ENCODE results near the gene ZP4.

ZP4 gene, protein sequence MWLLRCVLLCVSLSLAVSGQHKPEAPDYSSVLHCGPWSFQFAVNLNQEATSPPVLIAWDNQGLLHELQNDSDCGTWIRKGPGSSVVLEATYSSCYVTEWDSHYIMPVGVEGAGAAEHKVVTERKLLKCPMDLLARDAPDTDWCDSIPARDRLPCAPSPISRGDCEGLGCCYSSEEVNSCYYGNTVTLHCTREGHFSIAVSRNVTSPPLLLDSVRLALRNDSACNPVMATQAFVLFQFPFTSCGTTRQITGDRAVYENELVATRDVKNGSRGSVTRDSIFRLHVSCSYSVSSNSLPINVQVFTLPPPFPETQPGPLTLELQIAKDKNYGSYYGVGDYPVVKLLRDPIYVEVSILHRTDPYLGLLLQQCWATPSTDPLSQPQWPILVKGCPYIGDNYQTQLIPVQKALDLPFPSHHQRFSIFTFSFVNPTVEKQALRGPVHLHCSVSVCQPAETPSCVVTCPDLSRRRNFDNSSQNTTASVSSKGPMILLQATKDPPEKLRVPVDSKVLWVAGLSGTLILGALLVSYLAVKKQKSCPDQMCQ

DNA sequence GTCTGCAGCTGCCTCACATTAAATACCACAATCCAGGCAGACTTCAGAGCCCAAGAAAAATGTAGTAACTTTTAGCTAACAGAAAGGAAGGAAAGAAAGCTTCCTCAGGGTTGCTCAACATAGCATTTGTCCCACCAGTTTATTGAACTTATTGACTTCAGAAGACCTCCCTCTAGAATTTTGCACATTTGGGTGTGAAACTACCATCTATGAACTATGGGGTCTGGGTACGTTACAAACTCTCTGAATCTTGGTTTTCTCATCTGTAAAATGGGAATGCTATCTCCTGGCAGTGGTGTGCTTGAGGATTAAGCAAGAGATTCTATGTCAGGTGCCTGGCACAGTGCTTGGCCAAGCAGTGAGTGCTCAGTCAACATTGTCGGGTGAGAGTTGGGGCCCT lies at the start of gene ZP4:
ZP4 (minus strand) TSS at position 101 of the 400 bp plus-strand sequence. CDS start 287 bp downstream, outside the sequence.
- DNase-seq (ENCODE audit: low read depth), result no peak

DNA sequence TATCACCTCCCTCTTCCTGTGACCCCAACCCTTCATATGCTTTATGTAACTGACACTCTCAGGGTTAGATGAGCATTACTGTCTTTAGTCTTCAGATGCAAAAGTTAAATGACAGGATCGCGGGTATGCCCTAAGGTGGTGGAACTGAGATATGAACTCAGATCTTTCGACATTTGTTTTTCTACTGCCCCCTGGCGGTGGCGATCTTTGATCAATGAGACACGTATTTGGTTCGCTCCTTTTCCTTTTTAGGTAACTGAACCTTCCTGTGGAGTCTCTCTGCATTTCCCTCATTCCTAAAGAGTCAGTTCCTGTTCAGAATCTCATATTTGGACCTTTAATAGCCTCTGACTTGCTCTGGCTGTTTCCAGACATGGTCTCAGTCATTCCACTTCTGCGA lies 47.8 kb upstream of the ZP4 start:
- DNase-seq (ENCODE audit: low read depth), result no peak

DNA sequence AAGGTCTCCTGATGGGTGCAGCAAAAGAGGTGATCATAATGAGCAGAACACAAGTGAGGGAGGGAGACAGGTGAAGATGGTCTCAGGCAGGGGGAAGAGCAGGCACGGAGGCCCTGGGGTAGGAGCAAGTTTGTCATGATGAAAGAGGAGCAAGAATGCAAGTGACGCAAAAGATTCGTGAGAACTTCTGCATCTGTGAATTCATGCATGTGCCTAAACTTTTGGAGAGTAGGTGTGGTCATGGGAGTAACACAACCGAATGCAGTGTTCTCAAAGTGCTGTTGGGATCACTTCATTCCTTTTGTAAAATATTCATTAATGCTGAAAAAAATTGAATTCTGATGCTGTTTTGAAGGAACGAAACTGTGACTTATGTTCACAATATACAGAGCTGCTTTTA lies 47.3 kb upstream of the ZP4 start:
- no peak for DNase-seq (ENCODE audit: low read depth)

DNA sequence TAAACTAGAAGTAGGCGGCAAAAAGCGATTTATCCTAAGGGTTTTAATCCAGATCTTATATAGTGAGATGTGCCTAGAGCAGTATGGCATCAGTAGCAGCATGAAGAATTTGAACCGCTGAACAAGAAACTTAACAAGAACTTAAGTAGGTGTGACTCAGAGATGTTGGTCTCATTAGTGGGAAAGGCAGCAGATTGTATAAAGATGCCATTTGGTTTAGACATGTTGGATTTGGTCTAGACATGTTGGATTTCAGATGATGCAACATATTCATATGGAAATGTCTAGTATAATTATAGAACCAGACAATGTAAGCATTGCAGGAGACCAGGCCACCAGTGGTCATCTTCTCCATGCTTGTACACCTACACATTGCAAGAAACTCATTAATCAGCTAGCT lies 42.1 kb upstream of the ZP4 start:
- no peak for DNase-seq (ENCODE audit: low read depth)

DNA sequence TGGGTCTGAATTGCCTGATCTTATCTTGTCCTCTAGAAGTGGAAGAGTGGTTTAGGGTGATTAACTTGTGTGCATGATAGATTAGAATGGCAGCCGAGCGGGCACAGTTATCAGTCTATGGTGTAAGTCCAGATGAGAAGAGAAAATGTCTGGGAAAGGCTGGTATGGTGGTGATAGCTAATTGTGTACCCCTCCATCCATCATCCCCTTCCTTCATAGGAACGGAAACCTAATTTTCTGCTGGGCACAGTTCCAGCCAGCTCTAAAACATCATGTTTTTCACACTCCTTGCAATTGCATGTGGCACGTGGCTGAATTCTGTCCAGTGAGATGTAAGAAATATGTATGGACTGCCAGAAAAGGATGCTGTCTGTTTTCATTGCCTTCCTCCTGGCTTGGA lies 40.9 kb upstream of the ZP4 start:
- no peak for DNase-seq (ENCODE audit: low read depth)

DNA sequence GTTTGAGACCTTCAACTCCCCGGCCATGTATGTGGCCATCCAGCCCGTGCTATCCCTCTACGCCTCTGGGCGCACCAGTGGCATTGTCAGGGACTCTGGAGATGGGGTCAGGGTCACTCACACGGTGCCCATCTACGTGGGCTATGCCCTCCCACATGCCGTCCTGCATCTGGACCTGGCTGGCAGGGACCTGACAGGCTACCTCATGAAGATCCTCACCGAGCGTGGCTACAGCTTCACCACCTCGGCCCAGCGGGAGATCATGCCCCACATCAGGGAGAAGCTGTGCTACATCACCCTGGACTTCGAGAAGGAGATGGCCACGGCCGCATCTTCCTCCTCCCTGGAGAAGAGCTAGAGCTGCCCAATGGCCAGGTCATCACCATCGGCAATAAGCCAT lies 36.5 kb upstream of the ZP4 start:
- no peak for DNase-seq (ENCODE audit: low read depth)

DNA sequence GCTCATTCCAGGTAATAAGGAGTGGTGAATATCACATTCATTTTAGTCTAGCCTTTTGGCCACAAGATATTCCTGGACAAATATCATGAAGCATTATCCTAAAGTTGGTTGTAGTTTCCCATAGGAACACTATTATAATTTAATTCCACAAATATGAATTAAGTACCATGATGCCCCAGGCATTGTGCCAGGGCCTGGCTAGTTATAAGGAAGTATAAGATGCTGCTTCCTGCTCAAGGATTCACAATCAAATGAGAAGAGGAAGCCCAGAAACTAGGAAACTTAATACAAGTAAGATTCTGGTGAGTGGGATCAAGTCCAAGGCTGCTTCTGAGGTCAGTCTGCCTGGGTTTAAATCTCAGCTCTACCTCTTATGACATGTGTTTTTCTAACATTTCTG lies 30.6 kb upstream of the ZP4 start:
- DNase-seq (ENCODE audit: low read depth), result no peak

DNA sequence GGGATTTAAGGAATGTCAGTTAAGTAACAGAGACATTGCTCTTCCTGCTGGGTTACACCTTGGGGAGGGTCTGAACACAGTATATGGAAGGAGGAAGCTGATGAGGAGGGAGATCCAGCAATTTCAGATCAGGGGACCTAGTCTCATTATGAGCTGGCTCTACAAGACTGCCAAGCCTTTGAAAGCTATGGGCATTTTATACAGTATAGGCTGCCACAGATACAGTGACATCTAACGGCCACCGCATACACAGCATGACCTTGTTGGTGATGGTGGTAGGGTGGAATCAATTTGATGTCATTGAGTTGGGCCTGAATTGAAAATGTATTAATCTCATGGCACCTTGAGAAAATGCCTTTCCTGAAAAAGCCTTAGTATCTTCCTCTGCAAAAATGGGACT lies 22.6 kb upstream of the ZP4 start:
- DNase-seq (ENCODE audit: low read depth), result no peak

DNA sequence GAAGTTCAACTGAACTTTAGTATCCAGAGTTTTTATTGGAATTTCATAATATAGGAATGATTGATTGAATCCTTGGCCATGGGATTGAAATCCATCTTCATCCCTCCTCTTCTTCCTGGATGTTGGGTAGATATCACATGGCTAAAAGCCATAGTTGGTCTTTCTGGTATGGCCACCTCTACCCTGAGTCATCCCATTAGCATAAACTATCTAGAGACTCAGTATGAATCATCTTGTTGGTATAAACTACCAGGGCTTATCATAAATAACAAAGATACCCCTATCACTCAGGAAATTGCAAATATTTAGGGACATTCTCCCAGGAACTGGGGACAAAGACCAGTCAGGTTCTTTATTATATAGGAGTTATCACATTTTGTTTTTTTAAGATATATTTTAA lies 21.2 kb upstream of the ZP4 start:
- DNase-seq (ENCODE audit: low read depth), result no peak

DNA sequence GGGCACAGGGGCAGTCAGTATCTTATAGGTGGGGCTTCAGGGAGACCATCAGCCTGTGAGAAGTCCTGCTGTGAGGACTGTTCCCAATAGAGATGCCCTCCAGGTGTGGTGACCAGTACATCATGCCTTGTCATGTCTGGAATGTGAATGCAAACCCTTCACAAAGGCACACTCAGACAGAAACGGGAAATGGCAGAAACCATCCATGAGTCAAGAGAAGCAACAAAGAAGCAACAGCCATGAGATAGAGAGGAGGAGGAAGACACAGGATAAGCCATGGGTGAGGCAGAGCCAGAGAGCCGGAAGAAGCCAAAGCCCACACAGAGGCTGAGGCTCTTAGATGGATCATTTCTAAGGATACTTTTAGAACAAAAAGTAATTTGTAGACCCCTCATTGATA lies 20.1 kb upstream of the ZP4 start:
- DNase-seq (ENCODE audit: low read depth), result no peak

DNA sequence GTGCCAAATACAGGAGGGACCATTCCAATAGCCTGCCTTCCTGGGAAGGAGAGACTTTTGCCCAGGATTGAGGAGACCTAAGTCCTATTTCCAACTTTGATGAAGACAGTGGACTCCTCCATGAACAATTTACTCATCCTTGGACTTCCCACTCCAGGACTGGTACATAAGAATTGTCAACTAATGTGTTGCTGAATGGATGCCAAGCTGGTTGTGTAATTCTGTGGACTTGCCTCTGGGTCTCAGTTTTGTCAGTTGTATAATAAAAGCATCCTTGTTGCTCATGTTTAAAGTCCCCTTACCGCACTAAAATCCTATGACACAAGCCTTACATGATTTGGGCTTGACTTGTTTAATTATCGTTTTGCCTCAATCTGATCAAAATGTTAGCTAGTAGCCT lies 13.2 kb upstream of the ZP4 start:
- no peak for DNase-seq (ENCODE audit: low read depth)

DNA sequence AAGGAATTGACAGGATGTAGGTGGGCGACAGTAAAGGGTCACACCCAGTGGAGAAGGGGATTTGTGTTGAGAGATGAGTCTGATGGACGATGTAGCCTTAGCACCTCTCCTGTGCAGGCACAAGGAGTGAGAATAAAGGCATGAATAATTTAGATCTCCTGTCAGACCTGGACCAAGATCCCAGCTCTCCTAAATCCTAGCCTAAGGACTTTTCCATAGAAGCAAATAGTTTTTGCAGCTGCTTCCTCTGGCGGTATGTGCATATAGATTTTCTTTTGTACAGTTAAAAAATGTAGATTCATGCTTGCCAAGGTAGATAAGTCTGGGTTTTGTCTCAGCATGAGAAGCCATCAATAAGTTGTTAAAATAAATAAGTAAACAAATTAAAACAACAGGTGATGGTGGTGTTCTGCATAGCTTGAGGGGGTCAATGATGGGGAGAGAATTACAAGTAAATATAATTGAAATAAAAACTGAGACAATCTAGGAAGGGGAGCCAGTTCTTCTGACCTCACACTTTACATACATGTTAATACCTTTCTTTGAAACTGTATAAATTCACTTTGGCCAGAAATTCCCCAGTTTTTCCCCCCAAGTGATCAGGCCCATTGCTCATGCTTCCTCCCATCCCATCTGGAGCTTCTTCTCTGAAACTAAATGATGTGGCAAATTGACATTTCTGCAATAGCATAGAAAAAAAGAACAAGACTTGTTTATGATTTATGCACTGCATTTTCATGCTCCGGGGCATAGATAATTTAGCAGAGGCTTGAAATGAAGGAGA lies 12.4 kb upstream of the ZP4 start:
- no peak for DNase-seq (ENCODE audit: low read depth)

DNA sequence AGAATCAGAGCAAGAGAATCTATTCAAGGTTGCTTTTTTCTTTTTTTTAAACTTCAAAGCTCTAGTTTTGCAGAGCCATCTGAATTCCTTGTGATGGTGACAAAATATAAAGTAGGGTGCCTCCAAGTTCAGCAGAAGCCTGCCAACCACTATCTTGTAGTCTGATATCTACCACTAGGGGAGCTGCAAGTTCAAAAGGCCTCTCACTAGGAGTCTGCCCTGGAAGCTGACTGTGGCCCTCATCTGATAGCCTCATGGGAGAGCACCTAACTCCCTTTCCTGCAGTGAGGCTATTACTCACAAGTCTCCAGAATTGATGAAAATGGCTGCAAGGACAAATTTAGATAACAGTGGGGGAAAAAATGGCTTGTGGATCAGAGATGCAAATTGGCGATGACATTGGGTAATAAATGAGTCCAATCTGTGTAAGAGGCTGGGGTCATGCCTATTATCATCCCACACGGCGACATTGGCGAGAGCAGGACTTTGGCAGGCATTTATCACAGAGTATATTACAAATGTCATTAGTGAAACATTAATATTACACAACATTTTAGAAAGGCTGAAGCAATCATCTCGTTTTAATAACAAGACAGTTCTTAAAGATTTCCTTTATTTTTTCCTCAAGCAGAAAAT lies 10.7 kb upstream of the ZP4 start:
- DNase-seq (ENCODE audit: low read depth), result no peak

DNA sequence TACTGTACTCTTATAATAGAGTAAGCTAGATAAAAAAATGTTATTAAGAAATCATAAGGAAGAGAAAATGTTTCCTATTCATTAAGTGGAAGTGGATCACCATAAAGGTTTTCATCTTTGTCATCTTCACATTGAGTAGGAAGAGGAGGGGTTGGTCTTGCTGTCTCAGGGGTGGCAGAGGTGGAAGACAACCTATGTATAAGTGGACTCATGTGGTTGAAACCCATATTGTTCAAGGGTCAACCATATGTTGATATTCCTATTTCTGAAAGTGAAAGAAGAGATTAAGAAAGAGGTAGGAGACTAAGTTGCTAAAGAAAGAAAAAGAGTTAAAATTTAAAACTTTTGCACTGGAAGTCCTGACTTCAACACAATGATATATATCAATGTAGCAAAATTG lies 4.9 kb upstream of the ZP4 start:
- DNase-seq (ENCODE audit: low read depth), result no peak

DNA sequence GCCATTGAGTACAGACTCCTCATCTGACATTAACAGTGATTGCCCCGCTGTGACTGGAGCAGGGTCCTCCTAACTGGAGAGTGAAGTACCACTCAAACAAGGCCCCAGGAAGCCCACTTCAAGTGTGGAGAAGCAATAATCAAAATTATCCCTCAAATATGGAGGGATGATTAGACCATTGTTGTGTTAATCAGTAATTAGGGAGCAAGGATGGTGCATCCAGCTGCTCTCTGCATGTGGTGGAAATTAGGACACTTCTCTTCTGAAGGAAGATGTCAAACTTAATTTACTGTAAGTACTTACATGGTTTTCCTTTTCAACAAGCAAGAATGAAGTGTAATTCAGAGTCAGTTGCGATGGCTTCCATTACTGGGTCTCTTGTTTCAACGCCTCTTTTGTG lies 3.4 kb upstream of the ZP4 start:
- no peak for DNase-seq (ENCODE audit: low read depth)

DNA sequence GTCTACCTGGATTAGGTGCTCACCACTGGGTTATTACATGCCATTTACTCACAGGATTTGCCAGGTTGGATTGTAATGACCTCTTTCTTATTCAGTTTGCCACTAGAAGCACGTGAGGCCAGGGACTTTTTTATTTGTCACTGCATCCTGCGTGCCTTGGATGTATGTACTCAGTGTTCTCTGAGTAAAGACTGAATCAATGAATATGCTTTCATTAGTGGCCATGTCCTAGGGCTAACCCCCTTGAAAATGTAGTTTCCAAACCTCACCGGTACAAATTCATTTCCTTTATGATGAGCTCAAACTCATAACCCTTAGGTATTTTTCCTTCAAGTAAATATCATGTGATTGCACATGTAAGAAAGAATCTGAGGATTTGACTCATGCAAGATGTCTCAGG lies 1.3 kb upstream of the ZP4 start:
- no peak for DNase-seq (ENCODE audit: low read depth)

DNA sequence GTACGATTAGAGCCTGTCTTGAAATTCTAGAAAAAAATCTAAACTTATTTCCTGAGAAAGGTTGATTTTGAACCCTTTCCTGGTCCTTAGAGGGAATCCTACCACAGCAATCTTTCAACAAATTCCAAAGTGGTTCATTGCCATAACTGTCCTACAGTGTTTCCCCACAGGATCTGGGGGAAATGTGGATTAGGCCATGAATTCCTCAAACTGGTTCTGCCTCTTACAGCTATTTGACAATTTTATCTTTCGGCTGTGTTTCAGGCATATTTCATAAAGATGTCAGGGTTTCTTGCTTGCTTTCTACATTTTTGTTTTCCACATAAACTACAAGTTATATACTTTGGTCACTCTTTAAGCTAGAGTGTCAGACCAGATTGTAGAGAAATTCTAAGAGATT lies 544 bp upstream of the ZP4 start:
- DNase-seq (ENCODE audit: low read depth), result no peak

DNA sequence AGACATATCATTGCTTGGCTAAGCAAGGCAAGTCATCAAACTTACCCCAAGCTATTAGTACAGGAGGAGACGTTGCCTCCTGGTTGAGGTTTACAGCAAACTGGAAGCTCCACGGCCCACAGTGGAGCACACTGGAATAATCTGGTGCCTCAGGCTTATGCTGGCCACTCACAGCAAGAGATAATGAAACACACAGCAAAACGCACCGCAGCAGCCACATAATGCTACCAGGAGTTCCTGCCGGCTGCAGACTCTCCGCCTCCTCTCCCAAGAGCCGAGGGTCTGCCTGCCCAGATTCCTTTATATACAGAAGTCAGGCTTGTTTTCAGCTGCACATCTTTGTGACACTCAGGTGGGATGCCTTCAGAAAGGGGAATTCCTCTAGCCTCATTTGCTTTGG lies 306 bp downstream of the ZP4 start:
- DNase-seq (ENCODE audit: low read depth), result no peak

DNA sequence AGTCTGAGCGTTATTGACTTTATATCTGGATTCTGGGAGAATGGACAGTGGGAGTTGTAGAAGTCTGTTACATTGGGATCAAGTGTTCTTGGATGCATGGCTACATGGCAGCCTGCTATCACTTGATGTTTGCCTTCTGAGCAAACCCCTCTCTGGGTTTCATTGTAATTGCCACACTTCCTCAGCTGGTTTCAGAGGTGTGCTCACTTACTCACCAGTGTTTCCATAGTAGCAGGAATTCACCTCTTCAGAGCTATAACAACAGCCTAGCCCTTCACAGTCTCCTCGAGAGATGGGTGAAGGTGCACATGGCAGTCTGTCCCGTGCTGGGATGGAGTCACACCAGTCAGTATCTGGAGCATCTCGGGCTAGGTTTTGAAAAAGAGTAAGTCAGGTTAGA lies 2.6 kb downstream of the ZP4 start:
- no peak for DNase-seq (ENCODE audit: low read depth)

DNA sequence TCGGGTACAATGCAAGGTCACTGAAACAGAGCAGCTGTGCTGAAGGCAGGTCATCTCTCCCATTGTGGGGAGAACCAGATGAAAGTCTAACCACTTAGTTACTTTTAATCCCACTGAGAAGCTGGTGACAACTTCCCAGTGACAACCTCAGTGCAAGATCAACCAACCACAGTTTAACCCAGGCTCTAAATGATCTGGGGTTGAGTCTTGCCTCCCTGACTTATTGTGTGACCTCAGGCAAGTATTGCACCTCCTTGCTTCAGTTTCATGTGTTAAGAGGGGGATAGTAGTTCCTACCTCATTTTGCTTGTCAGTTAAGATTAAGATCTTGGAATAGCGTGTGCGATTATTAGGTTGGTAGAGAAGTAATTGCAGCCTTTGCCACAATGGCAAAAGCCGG lies 3.2 kb downstream of the ZP4 start:
- DNase-seq (ENCODE audit: low read depth), result no peak

DNA sequence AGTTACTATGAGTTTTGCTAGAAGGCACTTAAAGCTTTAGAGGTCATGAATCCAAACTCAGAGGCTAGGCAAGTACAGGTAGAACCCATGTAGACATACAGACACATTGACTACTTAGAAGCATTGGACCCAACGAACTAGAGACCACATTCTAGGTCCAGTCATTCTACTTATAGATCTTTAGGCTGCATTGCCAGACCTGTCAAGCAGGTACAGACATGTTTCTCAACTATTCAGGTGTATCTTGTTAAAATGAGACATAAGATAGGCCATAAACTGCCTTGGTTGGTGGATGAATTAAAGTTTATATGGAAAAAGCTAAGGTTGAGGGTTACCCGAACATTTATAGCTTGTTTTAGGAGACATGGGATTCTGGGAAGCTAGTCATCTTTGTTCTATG lies 6.5 kb downstream of the ZP4 start:
- no peak for DNase-seq (ENCODE audit: low read depth)

DNA sequence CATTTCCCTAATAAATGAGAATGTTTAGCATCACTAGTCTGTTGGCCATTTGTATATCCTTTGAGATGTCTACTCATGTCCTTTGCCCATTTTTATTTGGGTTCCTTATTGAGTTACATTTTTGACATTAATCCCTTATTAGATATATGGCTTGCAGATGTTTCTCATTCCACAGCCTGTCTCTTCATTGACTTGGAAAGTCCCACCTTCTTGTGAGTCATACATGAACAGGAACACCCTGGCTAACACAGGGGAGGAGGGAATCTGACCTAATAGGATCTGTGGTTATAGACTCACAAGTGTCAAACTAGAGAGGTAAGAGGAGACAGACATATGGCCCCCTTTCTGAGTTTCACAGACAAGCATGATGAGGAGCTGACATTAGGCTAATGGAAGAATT lies 11.5 kb downstream of the ZP4 start:
- DNase-seq (ENCODE audit: low read depth), result no peak

DNA sequence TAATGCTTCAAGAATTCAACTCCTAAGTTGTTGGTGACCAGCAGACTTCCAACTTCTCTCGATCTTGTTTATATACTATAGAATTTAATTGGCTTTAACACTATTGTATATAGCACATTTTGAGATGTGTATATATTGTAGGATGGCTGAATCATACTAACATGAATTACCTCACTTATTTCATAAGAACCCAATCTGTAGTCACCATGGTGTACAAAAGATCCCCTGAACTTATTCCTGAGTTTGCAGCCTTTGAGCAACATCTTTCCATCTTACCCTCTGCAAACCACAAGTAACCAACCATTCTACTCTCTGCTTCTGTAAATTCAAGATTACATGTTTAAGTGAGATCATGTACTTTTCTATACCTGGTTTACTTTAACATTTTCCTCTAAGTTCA lies 12.3 kb downstream of the ZP4 start:
- no peak for DNase-seq (ENCODE audit: low read depth)
